Posterior cingulate gyrus (tissue), 11 donors: ENCODE data around the gene GDPD1.
"Not testable (repeated sequence)": the region's sequence is repeated elsewhere in the genome, so short reads cannot be mapped to it uniquely, and the experiment has no call there.

Experiments
- DNase-seq, 10 donors: peaks; one replicate each; pipeline versions ENCODE4 v3.0.0 to v3.0.0-alpha.2; 2020 to 2021; ENCODE audit warnings: mixed read lengths in 3 of 10
- intact Hi-C: fragments of 100-400 bp; cut with DNase I; formaldehyde crosslinking; loops from one replicate; pipeline ENCODE4 v1.15.1; 2023

The GDPD1 gene

GRCh38 chr17:59220328-59221158 lies at the start of gene GDPD1:
TSS of gene GDPD1 (plus strand) at chr17:59220511. CDS start at chr17:59220610, 99 bp downstream.
- intact Hi-C loops: loop anchor here (2.0 to 10.0 kb wide), 2 partner anchors 66 to 220 kb away; partner anchors contain the start of genes PRR11 and SKA2
- peak; percentile 90 to 99 (median 96) for DNase-seq

- peak in 1 of 10 donors; percentile 64 for DNase-seq
- intact Hi-C loops: no loop called here
Observed at GRCh38 chr17:59172436-59173004, 47.8 kb upstream of the GDPD1 start.

GRCh38 chr17:59174671-59175070 lies 45.6 kb upstream of the GDPD1 start:
- intact Hi-C loops: no loop called here
- DNase-seq: no peak

DNA sequence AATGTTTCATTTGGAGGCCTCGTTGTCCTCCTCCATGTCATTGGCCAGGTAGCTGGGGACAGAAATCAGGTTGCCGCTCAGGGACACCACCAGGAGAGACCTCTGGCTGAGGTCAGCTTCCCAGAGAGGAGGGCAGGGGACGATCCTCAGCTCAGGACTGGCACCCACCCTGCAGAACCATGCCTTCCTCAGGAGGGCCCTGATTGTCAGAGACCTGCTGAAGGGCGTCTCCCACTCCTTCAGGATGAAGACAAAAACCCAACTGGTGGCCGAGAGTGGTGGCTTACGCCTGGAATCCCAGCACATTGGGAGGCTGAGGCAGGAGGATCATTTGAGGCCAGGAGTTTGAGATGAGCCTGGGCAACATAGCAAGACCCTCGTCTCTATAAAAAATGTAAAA lies 45.2 kb upstream of the GDPD1 start:
- no peak for DNase-seq
- intact Hi-C loops: no loop called here

DNA sequence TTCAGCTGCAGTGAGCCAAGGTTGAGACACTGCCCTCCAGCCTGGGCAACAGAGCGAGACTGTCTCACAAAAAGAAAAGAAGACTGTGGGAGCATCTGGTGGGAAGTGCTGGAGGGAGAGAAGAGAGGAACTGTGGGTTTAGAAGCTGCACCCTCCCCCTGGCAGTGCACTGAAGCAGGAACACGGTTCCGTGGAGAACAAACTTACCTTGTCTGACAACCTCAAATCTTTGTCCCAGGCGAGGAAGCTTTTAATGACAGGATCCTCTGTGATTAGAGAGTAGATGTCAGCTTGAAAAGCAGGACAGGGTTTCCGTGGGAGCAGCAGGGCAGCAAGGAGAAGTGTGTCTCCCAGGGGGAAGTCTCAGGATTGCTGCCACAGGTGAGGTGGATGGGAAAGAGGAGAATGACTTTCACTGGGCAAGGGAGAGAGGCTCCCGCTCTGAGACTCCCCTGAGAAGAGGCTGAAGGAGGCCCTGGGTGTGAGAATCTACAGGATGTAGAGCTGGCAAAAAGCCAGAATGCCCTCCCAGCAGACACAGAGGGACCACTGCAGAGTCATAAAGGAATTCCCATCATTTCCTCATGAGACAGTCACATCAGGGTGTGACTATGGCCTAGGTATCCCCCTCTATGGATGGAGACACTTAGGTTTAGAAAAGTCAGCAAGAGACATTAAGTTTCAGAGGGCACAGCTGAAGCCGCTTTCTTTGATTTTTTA lies 41.9 kb upstream of the GDPD1 start:
- intact Hi-C loops: no loop called here
- DNase-seq: no peak

- DNase-seq, intact Hi-C loops: not testable (repeated sequence)
Observed at GRCh38 chr17:59179601-59180000, 40.7 kb upstream of the GDPD1 start.

DNA sequence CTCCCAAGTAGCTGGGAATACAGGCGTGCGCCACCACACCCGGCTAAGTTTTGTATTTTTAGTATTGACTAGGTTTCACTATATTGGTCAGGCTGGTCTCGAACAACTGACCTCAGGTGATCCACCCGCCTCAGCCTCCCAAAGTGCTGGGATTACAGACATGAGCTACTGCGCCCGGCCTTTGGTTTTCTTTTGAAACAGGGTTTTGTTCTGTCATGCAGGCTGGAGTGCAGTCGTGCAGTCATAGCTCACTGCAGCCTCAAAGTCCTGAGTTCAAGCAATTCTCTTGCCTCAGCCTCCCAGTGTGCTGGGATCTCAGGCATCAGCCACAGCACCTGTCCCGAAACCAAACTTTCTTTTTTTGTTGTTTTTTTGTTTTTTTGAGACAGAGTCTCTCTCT lies 39.7 kb upstream of the GDPD1 start:
- intact Hi-C loops: no loop called here

GRCh38 chr17:59181481-59181880 lies 38.8 kb upstream of the GDPD1 start:
- intact Hi-C loops: no loop called here
- DNase-seq: no peak

More for the DNA sequence above, 39.7 kb upstream of the GDPD1 start:
- no peak for DNase-seq

- intact Hi-C loops: no loop called here
Observed at GRCh38 chr17:59185997-59186396, 34.3 kb upstream of the GDPD1 start.

GRCh38 chr17:59186850-59187249 lies 33.5 kb upstream of the GDPD1 start:
- intact Hi-C loops: no loop called here

More at GRCh38 chr17:59185997-59186396, 34.3 kb upstream of the GDPD1 start:
- no peak for DNase-seq

GRCh38 chr17:59190806-59191205 lies 29.5 kb upstream of the GDPD1 start:
- intact Hi-C loops: no loop called here
- no peak for DNase-seq

More at GRCh38 chr17:59186850-59187249, 33.5 kb upstream of the GDPD1 start:
- DNase-seq: no peak

- no peak for DNase-seq
- intact Hi-C loops: no loop called here
Observed at GRCh38 chr17:59193336-59193862, 26.9 kb upstream of the GDPD1 start.

DNA sequence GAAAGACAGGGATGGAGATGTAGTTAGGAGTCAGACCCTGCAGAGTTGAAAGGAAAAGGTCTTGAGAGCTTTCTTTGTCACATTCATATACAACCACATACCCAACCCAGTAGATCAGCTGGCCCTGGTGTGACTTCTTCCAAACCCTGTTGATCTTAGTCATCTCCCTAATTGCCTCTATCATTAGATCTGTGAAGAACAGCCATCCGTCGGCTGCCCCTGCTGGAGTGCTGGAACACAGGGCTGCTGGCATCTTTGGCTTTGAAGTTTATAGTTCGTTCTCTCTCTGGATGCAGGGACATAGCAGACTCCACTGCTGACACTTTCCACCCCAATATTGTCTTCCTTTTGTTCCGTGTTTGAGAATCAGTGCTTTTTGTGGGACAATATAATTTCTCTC lies 20.9 kb upstream of the GDPD1 start:
- DNase-seq: no peak
- intact Hi-C loops: no loop called here

DNA sequence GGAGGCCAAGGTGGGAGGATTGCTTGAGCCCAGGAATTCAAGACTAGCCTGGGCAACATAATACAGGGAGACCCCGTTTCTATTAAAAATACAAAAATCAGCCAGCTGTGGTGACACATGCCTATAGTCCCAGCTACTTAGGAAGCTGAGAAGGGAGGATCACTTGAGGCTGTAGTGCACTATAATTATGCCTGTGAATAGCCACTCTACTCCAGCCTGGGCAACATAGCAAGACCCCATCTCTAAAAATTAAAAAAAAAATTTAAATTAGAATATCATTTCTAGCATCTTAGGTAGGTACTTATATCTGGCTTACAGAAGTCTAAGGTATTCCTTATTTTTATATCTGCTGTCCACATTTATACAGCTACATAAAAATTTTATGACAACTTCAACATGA lies 18.0 kb upstream of the GDPD1 start:
- intact Hi-C loops: no loop called here
- no peak for DNase-seq

- no peak for DNase-seq
- intact Hi-C loops: loop anchor here (10.0 kb wide), 1 partner anchor 115 kb away; the partner anchor contains the start of gene TRIM37
Observed at GRCh38 chr17:59219370-59219769, 941 bp upstream of the GDPD1 start.

- no peak for DNase-seq
- intact Hi-C loops: loop anchor here (2.0 to 10.0 kb wide), 3 partner anchors 65 to 221 kb away; partner anchors contain the start of genes PRR11, SKA2 and TRIM37
Observed at GRCh38 chr17:59219992-59220327, 351 bp upstream of the GDPD1 start.

DNA sequence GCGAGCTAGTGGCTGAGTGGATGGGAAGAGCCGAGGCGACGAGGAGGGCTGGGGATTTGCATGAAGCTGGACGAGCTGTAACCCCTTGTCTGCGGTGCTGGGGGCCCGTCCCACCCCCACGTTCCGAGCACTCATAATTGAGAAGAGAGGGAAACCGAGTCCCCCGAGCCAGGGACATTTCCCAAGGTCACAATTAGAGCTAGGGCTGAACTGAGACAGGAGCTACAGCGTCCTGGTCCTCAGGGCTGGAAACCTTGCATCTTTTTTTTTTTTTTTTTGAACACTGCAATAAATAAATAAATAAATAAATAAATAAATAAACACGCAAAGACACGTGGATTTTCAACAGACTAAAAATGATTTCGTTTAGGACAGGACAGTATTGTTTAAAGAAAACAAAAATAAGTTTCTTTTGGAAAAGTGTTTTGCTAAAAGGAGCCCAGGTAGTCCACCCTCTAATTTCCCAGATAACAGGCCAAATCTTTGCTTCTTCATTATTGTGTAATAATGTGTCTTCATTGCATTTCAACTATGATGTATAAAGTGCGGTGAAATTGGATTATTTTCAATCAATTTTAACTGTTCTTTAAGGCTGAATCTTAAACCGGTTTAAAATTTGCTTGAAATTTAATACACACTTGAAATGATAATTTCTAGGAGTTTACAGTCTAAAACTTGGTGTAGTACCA lies 992 bp downstream of the GDPD1 start:
- peak in 3 of 10 donors; percentile 42 to 88 (median 48) for DNase-seq
- intact Hi-C loops: loop anchor here (2.0 to 10.0 kb wide), 2 partner anchors 67 to 219 kb away; partner anchors contain the start of genes PRR11 and SKA2

DNA sequence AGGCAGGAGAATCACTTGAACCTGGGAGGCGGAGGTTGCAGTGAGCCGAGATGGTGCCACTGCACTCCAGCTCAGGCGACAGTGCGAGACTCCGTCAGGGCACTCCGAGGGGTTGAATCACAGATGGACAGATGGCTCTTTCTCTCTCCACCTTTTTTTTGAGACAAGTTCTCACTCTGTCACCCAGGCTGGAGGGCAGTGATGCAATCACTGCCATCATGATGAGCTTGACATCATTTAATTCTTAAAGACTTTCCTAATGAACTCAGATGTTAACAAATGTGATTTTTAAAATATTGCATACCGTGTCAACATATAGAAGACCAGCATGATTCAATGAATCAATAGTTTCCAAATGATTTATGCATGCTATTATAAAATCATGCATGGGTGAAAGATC lies 3.5 kb downstream of the GDPD1 start:
- intact Hi-C loops: loop anchor here (10.0 kb wide), 1 partner anchor 69 kb away; the partner anchor contains the start of genes PRR11 and SKA2
- DNase-seq: no peak

DNA sequence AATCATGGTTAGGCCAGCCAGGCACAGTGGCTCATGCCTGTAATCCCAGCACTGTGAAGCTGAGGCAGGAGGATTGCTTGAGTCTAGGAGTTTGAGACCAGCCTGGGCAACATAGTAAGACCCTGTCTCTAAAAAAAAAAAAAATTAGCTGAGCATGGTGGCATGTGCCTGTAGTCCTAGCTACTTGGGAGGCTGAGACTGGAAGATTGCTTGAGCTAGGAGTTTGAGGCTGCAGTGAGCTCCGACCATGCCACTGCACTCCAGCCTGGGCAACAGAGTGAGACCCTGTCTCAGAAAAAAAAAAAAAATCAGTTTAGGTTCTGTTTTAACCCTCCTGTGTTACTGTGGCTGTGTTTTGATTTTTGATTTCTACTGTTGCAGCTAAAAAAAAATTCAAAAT lies 8.3 kb downstream of the GDPD1 start:
- DNase-seq: not testable (repeated sequence)
- intact Hi-C loops: loop anchor here (10.0 kb wide), 1 partner anchor 74 kb away; the partner anchor contains the start of genes PRR11 and SKA2

GRCh38 chr17:59230764-59231163 lies 10.5 kb downstream of the GDPD1 start:
- intact Hi-C loops: no loop called here
- DNase-seq: no peak
